Parathyroid adenoma (tissue), 2 donors: ENCODE results near the gene ACAT2.
"Not testable (repeated sequence)": the region's sequence is repeated elsewhere in the genome, so short reads cannot be mapped to it uniquely, and the experiment has no call there.

Experiments
- H2AFZ ChIP-seq: fragments of 300-600 bp; sonication (generic); one replicate; pipeline ENCODE4 v1.7.0; 2017; ENCODE audit warnings: antibody characterized with exemption, mild to moderate bottlenecking
- H3K27ac ChIP-seq: fragments of 300-600 bp; sonication (generic); one replicate; pipeline ENCODE4 v1.7.0; 2017
- H3K27me3 ChIP-seq: fragments of 300-600 bp; sonication (generic); one replicate; pipeline ENCODE4 v1.7.0; 2017; ENCODE audit warnings: low read length; ENCODE audit not compliant: control insufficient read depth, insufficient read depth
- H3K36me3 ChIP-seq: fragments of 300-600 bp; sonication (generic); one replicate; pipeline ENCODE4 v1.7.0; 2017; ENCODE audit warnings: low read length; ENCODE audit not compliant: control insufficient read depth, insufficient read depth
- H3K4me1 ChIP-seq: fragments of 300-600 bp; sonication (generic); one replicate; pipeline ENCODE4 v1.7.0; 2017; ENCODE audit warnings: control low read depth
- H3K4me2 ChIP-seq: fragments of 300-600 bp; sonication (generic); one replicate; pipeline ENCODE4 v1.7.0; 2017; ENCODE audit warnings: low read length
- H3K4me3 ChIP-seq: fragments of 300-600 bp; sonication (generic); one replicate; pipeline ENCODE4 v1.7.0; 2017; ENCODE audit warnings: low read depth, low read length
- H3K79me2 ChIP-seq: fragments of 300-600 bp; sonication (generic); one replicate; pipeline ENCODE4 v1.7.0; 2017; ENCODE audit warnings: control low read depth
- H3K9ac ChIP-seq: fragments of 300-600 bp; sonication (generic); one replicate; pipeline ENCODE4 v1.7.0; 2017; ENCODE audit warnings: mild to moderate bottlenecking
- H3K9me3 ChIP-seq: fragments of 300-600 bp; sonication (generic); one replicate; pipeline ENCODE4 v1.7.0; 2017; ENCODE audit warnings: low read length; ENCODE audit not compliant: control insufficient read depth
- CTCF ChIP-seq: fragments of 300-600 bp; sonication (generic); IDR thresholded peaks from one replicate; pipeline ENCODE4 v1.7.0; 2017; ENCODE audit warnings: antibody characterized with exemption, mild to moderate bottlenecking
- donor health status: primary hyperparathyroidism.

Gene ACAT2

DNA sequence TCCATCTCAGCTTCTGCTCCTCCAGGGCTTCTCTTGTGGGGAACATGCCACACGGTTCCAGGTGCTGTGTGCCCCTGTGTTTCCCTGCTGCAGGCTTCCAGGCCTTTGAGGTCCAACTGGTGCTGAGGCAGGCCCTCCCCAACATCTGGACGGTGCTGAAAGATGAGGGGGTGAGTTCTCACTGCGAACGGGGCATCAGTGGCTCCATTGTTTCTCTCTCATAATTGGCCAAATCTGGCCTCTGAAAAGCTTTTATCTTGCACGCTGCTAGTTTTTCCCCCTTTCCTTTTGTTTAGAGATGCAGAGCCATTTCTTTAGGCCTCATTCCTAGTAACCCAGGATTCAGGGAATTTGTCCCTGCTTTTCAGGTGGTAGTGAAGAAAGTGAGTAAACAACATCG lies 46.8 kb downstream of the ACAT2 start:
- Histone ChIP-seq H2AFZ (no peak overlapping the region), H3K4me1 (no peaks in the 10 kb centered on the region), H3K79me2 (no peaks in the 10 kb centered on the region), H3K4me2 (no peak overlapping the region), H3K36me3 (no peaks in the 10 kb centered on the region), H3K9ac (no peak overlapping the region), H3K9me3 (no peaks in the 10 kb centered on the region), H3K27ac (no peak overlapping the region), H3K27me3 (no peaks in the 10 kb centered on the region), H3K4me3 (no peak overlapping the region)
- no peak for TF ChIP-seq CTCF

DNA sequence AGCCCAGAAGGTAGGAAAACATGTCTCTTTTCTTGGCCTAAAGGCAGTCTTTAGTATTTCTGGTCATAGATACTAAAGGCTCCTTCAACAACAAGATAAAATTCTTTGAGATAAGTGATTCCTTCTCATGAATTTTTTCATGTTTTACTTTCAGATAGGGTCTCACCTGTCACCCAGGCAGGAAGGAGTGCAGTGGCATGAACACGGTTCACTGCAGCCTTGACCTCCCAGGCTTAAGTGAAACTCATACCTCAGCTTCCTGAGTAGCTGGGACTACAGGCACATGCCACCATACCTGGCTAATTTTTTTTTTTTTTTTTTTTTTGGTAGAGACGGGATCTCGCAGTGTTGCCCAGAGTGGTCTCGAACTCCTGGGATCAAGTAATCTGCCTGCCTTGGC lies 47.3 kb downstream of the ACAT2 start:
- H3K36me3 ChIP-seq: no peaks in the 10 kb centered on the region
- H3K27me3 ChIP-seq: no peaks in the 10 kb centered on the region
- H2AFZ ChIP-seq: no peak overlapping the region
- H3K27ac ChIP-seq: no peak overlapping the region
- H3K9me3 ChIP-seq: no peaks in the 10 kb centered on the region
- no peak overlapping the region for H3K4me3 ChIP-seq
- no peak overlapping the region for H3K9ac ChIP-seq
- no peak overlapping the region for H3K4me2 ChIP-seq
- no peaks in the 10 kb centered on the region for H3K79me2 ChIP-seq
- no peak for TF ChIP-seq CTCF
- no peaks in the 10 kb centered on the region for H3K4me1 ChIP-seq

- H3K4me2 ChIP-seq: no peak overlapping the region
- H3K4me1 ChIP-seq: no peaks in the 10 kb centered on the region
- no peak overlapping the region for H3K4me3 ChIP-seq
- no peaks in the 10 kb centered on the region for H3K79me2 ChIP-seq
- H3K9me3 ChIP-seq: no peaks in the 10 kb centered on the region
- H3K27ac ChIP-seq: no peak overlapping the region
- H3K9ac ChIP-seq: no peak overlapping the region
- H2AFZ ChIP-seq: no peak overlapping the region
- TF ChIP-seq CTCF: no peak
- H3K36me3 ChIP-seq: no peaks in the 10 kb centered on the region
- H3K27me3 ChIP-seq: no peaks in the 10 kb centered on the region
These were observed 51.9 kb downstream of the ACAT2 start for GRCh38 chr6:159813781-159814180.

- H2AFZ ChIP-seq: no peak overlapping the region
- no peak overlapping the region for H3K4me2 ChIP-seq
- H3K27ac ChIP-seq: no peak overlapping the region
- no peak overlapping the region for H3K9ac ChIP-seq
- H3K4me3 ChIP-seq: no peak overlapping the region
- H3K4me1 ChIP-seq: no peaks in the 10 kb centered on the region
- no peaks in the 10 kb centered on the region for H3K27me3 ChIP-seq
- TF ChIP-seq CTCF: no peak
- no peaks in the 10 kb centered on the region for H3K9me3 ChIP-seq
- no peaks in the 10 kb centered on the region for H3K36me3 ChIP-seq
- H3K79me2 ChIP-seq: no peaks in the 10 kb centered on the region
These were observed 53.6 kb downstream of the ACAT2 start for GRCh38 chr6:159815410-159815809.

GRCh38 chr6:159816775-159817174 lies 54.9 kb downstream of the ACAT2 start:
- H3K4me2 ChIP-seq, H3K4me3 ChIP-seq, H3K79me2 ChIP-seq, H3K4me1 ChIP-seq, H3K36me3 ChIP-seq, H3K27me3 ChIP-seq, H3K27ac ChIP-seq, H3K9me3 ChIP-seq, H3K9ac ChIP-seq, H2AFZ ChIP-seq: not testable (repeated sequence)
